ENCODE measurements around the gene YY1AP1.

- TF ChIP-seq, protein P1, sequence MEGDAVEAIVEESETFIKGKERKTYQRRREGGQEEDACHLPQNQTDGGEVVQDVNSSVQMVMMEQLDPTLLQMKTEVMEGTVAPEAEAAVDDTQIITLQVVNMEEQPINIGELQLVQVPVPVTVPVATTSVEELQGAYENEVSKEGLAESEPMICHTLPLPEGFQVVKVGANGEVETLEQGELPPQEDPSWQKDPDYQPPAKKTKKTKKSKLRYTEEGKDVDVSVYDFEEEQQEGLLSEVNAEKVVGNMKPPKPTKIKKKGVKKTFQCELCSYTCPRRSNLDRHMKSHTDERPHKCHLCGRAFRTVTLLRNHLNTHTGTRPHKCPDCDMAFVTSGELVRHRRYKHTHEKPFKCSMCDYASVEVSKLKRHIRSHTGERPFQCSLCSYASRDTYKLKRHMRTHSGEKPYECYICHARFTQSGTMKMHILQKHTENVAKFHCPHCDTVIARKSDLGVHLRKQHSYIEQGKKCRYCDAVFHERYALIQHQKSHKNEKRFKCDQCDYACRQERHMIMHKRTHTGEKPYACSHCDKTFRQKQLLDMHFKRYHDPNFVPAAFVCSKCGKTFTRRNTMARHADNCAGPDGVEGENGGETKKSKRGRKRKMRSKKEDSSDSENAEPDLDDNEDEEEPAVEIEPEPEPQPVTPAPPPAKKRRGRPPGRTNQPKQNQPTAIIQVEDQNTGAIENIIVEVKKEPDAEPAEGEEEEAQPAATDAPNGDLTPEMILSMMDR (conservative IDR thresholded peaks at IDR 0.05; ENCODE audit: low read depth, low read length), result no peak
- no peak for TF ChIP-seq EZH2phosphoT487 (IDR thresholded peaks at IDR 0.05; ENCODE audit: borderline replicate concordance, low read length)
- no peak for TF ChIP-seq EZH2 (IDR thresholded peaks at IDR 0.05; ENCODE audit: low read length, unreplicated experiment)
These were observed 19.1 kb downstream of the YY1AP1 start for GRCh38 chr1:155669233-155670162.

All from PC-3 (cell line).